ENCODE results near the gene MAL. TPM values are rescaled to one million over a fixed set of nuclear protein-coding genes. Genes with fewer than 3 reads are reported as not detected.
A peak's percentile ranks its signal among the peaks of the same experiment; 100 is the strongest.

Gene MAL
- total RNA-seq, 4 donors from 2014 or later = 469 to 1,903 (median 516) TPM

GRCh38 chr2:95032341-95032740, 6.8 kb downstream of the MAL start:
- Histone ChIP-seq H3K27ac (peak overlapping the region in 3 of 4 donors; percentile 83 to 91 (median 90)), H3K27me3 (peaks cover 0 to 50% (median 0%) of the 10 kb centered on the region in 4 donors)

DNA sequence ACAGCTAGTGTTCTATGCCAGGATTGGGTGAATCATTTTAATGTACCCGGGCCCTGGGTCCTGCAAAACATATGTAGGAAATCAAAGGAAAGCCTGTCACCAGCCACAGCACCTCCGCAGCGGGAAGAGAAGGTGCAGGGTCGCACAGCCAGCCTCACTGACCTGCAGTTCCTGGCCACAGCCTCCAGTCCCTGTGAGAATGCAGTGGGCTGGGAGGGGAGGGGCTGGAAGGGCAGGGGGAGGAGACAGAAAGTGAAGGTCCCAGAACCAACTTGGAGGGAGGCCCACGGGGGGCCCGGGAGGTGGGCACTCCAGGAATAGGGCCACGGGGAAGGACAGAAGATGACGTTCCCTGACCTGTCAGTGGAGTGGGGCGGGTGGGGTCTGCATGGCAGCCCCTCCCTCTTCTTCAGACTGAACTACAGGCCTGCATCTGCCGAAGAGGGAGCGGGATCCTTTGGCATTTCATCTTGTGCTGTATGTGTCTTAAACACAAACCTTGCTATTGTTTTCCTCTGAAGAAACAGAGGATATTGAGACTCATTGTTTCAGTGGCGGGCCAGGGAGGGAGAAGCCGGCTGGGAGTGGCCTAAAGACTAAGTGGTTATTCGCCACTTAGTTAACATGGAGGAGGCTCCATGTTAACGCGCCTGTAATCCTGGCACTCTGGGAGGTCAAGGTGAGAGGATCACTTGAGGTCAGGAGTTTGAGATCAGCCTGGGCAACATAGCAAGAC, 7.5 kb downstream of the MAL start:
- Histone ChIP-seq H3K4me1 (peaks cover 20 to 69% (median 40%) of the 10 kb centered on the region in 3 donors), H3K27ac (peak overlapping the region in 3 of 4 donors; percentile 83 to 91 (median 90)), H3K4me3 (no peak overlapping the region), H3K9me3 (no peaks in the 10 kb centered on the region), H3K36me3 (no peaks in the 10 kb centered on the region), H3K27me3 (peaks cover 0 to 44% (median 0%) of the 10 kb centered on the region in 4 donors)
- TF ChIP-seq CTCF (IDR thresholded peaks at IDR 0.05) (no peak), POLR2A (IDR thresholded peaks at IDR 0.05) (no peak)
- whole genome bisulfite sequencing, 2 donors = 65 to 78% methylated on average over 11 to 12 of the region's 16 CpGs
- no peak for DNase-seq
- intact Hi-C loops (cut with DNase I) = no loop called here

More at GRCh38 chr2:95032341-95032740, 6.8 kb downstream of the MAL start:
- H3K9me3 ChIP-seq = no peaks in the 10 kb centered on the region
- H3K36me3 ChIP-seq = no peaks in the 10 kb centered on the region
- no peak for TF ChIP-seq CTCF (IDR thresholded peaks at IDR 0.05)
- no peak for TF ChIP-seq POLR2A (IDR thresholded peaks at IDR 0.05)
- DNase-seq = no peak
- intact Hi-C loops (cut with DNase I) = no loop called here
- H3K4me1 ChIP-seq = peaks cover 20 to 74% (median 40%) of the 10 kb centered on the region in 3 donors
- 33% methylated on average over 1 of the region's 3 CpGs; no CpG with 5 or more reads in 1 of the 2 donors for WGBS, 2 donors
- H3K4me3 ChIP-seq = no peak overlapping the region

GRCh38 chr2:95034221-95034620, 8.7 kb downstream of the MAL start:
- no peak for DNase-seq
- intact Hi-C loops (cut with DNase I) = no loop called here
- no peak overlapping the region for H3K4me3 ChIP-seq
- H3K27ac ChIP-seq = peak overlapping the region in 3 of 4 donors; percentile 32 to 91 (median 90)
- H3K27me3 ChIP-seq = peaks cover 0 to 37% (median 0%) of the 10 kb centered on the region in 4 donors
- H3K9me3 ChIP-seq = no peaks in the 10 kb centered on the region
- no peaks in the 10 kb centered on the region for H3K36me3 ChIP-seq
- WGBS, 2 donors = 17% methylated on average over 2 of the region's 4 CpGs; no CpG with 5 or more reads in 1 of the 2 donors
- TF ChIP-seq POLR2A (IDR thresholded peaks at IDR 0.05) (no peak), CTCF (IDR thresholded peaks at IDR 0.05) (no peak)
- peaks cover 20 to 69% (median 40%) of the 10 kb centered on the region in 3 donors for H3K4me1 ChIP-seq

- WGBS, 2 donors = 45 to 47% methylated on average over 7 of the region's 7 CpGs
- no peaks in the 10 kb centered on the region for H3K9me3 ChIP-seq
- intact Hi-C loops (cut with DNase I) = no loop called here
Measured at GRCh38 chr2:95034818-95035217, 9.3 kb downstream of the MAL start.

More at GRCh38 chr2:95034818-95035217, 9.3 kb downstream of the MAL start:
- no peak overlapping the region for H3K4me3 ChIP-seq
- H3K27ac ChIP-seq = peak overlapping the region in 3 of 4 donors; percentile 32 to 70 (median 65)
- DNase-seq = no peak
- peaks cover 20 to 67% (median 40%) of the 10 kb centered on the region in 3 donors for H3K4me1 ChIP-seq
- TF ChIP-seq CTCF (IDR thresholded peaks at IDR 0.05) (no peak), POLR2A (IDR thresholded peaks at IDR 0.05) (no peak)
- peaks cover 0 to 37% (median 0%) of the 10 kb centered on the region in 4 donors for H3K27me3 ChIP-seq
- H3K36me3 ChIP-seq = no peaks in the 10 kb centered on the region

All from esophagus squamous epithelium (tissue), 5 donors.